HG02970 (cell line): Measurements from ENCODE around the gene RAB5IF.
"Not testable (repeated sequence)": the region's sequence is repeated elsewhere in the genome, so short reads cannot be mapped to it uniquely, and the experiment has no call there.

Experiments used
- ATAC-seq: cut with Tn5 transposase; IDR thresholded peaks from one replicate; pipeline ENCODE4 v1.9.1; 2021; ENCODE audit warnings: mild to moderate bottlenecking, moderate library complexity, moderate number of reproducible peaks; ENCODE audit not compliant: unreplicated experiment, low FRiP score

Gene RAB5IF, protein sequence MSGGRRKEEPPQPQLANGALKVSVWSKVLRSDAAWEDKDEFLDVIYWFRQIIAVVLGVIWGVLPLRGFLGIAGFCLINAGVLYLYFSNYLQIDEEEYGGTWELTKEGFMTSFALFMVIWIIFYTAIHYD

DNA sequence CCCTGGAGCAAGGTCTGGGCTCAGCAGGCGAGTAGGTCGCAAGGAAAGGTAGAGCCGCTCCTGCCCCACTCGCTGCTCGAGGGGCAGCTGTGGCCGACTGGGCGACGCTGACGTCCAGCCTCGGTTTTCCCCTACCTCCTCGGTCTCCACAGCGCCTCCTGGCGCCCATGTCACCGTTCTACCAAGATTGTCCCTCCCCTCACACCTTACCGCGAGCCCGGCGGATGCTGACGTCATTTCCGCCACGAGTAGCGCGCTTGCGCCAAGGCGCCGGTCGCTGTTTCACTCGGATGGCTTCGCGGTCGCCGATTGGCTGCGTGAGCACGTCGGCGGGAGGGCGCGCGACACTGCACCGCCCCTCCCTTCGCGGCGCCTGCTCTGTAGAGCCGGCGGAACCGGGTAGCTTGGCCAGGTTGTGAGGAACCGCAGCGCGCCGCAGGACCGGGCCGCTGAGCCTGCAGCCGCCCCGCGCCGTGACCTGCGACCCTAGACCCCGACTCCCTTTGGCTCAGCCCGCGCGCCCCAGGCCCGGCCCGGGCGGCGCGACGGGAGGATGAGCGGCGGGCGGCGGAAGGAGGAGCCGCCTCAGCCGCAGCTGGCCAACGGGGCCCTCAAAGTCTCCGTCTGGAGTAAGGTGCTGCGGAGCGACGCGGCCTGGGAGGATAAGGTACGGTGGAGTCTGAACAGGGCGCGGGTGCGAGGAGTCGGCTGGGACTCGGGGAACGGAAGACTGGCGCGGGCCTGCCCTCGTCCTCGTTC lies at the start of gene RAB5IF:
Gene RAB5IF (plus strand): TSS at position 381 of the 759 bp plus-strand sequence. CDS start 173 bp downstream, at position 554.
- ATAC-seq: peak; percentile 88

DNA sequence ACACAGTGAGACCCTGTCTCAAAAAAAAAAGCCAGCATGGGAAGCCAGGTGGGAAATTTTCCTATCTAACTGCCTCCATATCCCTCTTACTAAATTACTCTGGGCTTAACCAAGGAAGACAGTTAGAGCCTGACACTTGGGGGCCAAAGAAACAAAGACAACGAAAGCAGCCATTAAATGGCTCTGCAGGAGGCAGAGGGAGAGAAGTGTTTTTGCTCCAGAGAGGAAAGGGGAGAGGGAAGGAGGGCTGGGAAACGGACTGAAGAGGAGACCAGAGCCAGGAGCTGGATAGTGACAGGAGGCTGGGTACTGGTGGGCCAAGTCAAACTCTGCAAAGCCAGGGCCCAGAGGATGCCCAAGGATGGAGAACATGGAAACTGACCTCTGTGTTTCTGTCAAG lies 42.9 kb upstream of the RAB5IF start:
- no peak for ATAC-seq

DNA sequence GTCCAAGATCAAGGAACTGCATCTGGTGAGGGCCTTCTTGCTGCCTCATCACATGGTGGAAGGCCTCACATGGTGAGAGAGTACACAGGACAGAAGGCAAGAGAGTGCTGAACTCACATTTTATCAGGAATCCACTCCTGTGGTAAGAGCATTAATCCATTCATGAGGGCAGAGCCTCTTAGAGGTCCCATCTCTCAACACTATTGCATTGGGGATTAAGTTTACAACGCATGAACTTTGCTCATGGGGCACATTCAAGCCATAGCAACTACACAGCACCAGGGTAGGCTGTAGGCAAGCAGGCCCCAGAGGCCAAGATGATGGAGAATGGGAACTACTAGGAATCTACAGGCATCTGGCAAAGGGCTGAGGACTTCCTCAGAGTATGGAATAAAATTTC lies 42.2 kb upstream of the RAB5IF start:
- ATAC-seq: no peak

DNA sequence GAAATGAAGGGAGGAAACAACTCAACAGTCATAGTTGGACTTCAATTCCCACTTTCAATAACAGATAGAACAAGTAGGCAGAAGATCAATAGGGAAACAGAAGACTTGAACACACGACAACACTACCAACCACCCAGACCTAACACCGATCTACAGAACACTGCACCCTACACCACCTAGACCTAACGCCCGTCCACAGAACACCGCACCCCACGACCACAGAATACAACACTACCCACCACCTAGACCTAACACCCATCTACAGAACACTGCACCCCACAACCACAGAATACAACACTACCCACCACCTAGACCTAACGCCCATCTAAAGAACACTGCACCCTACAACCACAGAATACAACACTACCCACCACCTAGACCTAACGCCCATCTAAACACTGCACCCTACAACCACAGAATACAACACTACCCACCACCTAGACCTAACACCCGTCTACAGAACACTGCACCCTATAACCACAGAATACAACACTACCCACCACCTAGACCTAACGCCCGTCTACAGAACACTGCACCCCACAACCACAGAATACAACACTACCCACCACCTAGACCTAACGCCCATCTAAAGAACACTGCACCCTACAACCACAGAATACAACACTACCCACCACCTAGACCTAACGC lies 41.4 kb upstream of the RAB5IF start:
- not testable (repeated sequence) for ATAC-seq

DNA sequence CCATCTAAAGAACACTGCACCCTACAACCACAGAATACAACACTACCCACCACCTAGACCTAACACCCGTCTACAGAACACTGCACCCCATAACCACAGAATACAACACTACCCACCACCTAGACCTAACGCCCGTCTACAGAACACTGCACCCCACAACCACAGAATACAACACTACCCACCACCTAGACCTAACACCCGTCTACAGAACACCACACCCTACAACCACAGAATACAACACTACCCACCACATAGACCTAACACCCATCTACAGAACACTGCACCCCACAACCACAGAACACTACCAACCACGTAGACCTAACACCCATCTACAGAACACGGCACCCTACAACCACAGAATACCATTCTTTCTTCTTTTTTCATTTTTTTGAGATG lies 40.9 kb upstream of the RAB5IF start:
- not testable (repeated sequence) for ATAC-seq

DNA sequence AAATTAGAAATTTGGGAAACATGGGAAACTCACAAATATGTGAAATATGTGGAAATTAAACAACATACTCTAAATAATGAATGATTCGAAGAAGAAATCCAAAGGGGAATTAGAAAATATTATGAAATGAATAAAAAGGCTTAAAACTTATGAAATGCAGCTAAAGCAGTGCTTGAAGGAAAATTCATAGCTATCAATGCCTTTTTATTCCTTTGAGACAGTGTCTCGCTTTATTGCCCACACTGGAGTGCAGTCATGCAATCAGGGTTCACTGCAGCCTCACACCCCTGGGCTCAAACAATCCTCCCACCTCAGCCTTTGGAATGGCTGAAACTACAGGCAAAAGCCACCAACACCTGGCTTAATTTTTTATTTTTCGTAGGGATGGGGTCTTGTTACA lies 40.1 kb upstream of the RAB5IF start:
- ATAC-seq: no peak

DNA sequence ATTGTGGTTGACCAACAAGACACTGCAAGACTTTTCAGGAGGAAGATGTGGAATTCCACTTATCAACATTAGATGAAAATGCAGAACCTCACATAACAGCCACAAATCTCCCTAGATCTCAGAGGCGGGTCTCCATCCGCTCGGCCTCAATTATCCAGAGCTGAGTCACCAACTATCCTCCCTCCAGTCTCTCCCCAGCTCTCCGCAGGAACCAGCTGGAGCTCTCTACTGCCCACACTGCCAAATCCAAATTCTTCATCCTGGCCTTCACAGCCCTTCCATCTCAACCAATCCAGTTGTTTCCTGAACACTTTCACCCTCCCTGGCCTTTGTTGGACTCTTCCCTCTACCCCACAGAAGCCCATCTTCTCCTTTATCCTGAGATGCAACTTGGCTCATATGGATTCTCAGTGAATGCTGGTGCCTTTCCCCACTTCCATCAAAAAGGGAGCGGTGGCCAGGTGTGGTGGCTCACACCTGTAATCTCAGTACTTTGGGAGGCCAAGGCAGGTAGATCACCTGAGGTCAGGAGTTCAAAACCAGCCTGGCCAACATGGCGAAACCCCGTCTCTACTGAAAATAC lies 35.6 kb upstream of the RAB5IF start:
- ATAC-seq: no peak

DNA sequence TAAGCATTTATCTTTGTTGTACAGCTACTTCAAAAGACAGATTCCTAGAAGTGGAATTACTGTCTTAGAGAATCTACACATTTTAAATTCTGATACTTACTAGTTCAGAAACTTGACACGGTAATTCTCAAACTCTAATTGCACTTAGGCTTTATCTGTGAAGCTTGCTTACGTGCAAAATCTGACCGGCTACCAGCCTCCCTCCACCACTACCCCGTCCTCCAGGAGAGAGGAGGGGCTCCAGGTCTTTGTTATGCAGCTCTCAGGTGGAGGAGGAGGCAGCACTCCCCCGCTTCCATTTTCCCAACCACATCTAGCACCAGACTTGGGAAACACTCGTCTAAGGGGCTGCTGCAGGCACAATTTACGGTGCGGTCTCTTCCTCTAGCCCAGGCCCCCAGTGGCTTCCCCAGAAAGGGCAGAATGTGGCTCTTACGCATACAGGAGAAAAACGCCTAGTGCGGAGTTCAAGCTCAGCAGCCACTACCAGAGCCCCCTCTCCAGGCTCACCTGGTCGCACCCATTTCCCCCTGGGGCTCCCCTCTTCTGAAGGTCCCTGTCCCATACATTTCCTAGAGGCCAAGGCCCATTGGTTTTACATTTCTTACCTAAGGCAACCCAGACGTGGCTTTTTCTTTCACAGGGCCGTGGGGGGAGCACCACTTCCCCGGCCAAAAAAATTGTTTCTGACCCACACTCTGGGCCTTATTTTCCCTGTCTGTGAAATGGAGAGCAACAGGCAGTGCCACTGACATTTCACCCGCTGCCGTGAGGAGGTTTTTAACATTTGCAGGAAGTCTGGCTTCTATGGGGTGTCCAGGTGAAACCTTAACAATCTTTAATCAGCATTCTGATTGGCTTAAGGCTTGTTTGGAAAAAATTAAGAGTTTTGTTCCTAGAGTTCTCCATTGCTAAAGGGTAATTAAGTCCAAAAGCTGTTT lies 33.7 kb upstream of the RAB5IF start:
- ATAC-seq: no peak

DNA sequence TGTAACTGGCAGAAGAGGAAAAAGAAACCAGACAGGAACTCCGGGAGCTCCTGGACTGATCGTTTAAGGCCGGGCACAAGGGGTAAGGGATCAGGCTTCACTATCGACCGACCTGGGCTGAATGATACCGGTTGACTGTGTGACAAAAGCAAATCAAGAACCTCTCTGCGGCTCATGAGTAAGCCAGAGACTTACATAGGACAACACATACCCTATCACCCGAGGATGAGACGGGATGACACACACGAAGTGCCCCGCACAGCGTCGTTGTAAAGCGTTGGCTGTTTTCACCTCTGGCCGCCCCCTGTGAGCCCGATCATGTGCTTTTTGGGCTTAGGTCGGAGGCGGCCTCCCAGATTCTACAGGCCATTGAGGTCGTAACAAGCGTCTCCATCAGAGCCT lies 32.9 kb upstream of the RAB5IF start:
- no peak for ATAC-seq

DNA sequence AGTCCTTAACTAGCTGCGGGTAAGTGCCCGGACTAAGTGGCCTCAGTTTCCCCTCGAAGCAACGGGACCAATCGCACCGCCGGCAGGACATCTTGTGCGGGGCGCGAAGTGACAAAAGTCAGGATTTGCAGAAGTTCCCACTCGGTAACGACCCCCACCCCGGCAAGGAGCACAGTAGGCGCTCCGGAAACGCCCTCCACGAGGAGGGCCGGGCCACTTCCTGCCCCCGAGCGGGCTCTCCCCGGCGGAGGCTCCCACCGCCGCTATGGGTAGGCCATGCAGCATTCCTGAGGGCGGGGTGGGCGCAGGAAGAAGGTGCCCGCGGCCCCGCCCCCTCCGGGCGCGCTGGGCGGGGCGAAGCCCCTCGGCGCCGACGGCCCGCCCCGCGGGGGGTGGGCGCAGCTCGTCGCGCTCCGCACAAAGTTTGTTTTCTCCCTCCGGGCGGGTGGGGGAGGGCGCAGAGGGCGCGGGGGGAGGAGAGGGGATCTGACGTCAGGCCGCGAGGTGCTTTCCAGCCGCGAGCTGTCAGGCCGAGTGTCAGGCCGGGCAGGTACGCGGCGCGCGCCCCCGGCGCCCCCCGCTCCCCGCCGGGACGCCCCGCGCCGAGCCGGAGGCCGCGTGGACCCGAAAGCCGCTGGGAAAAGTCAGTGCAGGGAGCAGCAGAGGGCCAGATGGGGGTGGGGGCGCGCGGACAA lies 32.3 kb upstream of the RAB5IF start, which contains the start of gene TGIF2:
Gene TGIF2 (plus strand): TSS at position 495 of the 695 bp plus-strand sequence. CDS start 5,178 bp downstream, outside the sequence.
- ATAC-seq: peak; percentile 70

DNA sequence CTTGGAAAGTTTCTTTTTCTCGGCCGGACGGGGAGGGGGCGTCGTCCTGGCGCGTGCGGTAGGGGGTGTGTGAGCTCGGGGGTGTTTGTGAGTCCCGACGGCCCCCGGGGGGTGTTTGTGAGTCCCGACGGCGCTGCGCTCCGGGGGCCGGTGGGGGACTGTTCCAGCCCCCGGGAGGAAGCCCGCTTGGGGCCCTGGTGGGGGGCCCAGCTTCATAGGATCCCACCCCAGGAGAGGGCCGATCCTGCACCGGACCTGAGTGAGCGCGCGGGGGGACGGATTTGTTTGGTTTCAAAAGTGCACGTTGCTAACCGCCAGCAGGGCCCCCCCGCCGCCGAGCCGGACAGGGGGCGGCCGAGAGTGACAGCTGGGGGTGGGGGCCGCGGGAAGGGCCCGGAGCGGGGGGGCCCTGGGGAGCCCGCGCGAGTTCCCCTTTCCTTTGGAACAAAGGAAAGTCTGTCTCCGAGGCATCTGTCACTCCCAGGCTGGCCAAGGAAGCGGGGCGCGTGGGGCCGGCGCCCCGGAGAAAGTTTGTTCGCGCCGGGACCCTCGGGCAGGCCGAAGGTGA lies 31.7 kb upstream of the RAB5IF start:
- no peak for ATAC-seq

DNA sequence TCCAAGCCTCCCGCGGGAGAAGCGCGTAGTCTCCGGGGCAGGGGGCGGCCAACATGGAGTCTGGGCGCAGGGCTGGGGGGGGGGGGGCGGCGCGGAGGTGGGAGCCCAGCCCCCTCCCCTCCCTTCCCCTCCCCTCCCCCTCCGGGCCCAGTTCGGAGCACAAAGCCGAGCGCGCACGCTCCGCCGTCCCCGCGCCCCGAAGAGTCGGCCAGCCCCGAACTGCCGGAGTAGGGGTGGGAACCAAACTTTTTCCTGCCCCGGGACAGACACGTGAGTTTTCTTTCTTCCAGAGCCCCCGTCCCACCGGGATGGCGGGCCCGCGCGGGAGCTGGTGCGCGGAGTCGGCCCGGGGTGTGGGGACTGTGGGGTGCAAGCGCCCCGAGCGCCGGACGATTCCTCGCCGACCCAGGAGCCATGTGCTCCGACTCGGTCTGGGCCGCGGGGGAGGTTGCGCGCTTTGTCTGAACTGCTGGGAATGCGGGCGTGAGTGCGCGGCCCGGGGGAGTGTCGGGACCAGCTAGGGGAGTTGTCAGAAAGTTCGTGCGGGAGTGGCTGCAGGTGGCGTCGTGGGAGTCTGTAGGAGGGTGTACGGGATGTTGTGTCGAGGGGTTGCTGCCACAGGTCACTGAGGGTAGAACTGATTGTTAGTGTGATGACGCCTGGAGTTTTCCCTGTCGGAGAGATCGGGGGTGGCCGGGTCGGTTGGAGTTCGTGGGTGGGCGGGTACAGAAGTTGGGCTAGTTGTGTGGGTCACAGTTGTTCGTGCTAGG lies 31.0 kb upstream of the RAB5IF start:
- ATAC-seq: no peak

DNA sequence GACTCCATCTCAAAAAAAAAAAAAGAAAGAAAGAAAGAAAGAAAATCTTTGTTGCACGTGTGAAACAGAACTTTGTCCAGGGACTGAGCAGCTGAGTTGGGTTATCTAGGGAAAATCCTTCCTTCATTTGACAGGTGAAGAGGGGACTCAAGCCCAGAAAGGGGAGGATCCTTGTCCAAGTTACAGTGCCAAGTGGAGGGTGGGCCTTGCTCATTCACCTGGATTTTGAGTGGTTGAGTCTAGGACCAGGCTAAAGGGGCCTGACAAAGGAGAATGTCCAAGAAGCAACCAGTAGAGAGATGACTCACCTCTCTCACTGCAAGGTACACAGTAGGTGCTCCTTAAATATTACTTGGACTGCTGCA lies 29.5 kb upstream of the RAB5IF start:
- no peak for ATAC-seq

DNA sequence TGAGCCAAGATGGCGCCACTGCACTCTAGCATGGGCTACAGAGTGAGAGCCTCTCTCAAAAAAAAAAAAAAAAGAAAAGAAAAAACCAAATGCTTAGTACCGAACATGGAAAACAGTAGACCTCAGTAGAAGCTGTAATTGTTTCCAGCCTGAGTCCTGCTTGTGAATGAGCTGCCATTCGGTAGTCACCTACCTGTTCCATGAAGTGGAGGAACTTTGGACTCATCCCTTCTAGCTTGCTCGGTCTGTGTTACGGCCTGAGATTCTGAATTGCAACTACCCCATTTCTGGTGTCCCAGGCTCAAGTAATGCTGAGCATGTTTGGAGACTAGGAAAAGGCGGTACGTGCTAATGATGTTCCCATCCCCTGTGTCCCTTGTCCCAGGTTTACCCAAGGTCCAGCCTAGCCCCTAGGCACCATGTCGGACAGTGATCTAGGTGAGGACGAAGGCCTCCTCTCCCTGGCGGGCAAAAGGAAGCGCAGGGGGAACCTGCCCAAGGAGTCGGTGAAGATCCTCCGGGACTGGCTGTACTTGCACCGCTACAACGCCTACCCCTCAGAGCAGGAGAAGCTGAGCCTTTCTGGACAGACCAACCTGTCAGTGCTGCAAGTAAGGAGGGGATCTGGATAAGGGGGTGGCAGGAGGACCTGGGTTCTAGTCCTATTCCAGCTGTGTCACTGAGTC lies 27.1 kb upstream of the RAB5IF start:
- ATAC-seq: no peak

DNA sequence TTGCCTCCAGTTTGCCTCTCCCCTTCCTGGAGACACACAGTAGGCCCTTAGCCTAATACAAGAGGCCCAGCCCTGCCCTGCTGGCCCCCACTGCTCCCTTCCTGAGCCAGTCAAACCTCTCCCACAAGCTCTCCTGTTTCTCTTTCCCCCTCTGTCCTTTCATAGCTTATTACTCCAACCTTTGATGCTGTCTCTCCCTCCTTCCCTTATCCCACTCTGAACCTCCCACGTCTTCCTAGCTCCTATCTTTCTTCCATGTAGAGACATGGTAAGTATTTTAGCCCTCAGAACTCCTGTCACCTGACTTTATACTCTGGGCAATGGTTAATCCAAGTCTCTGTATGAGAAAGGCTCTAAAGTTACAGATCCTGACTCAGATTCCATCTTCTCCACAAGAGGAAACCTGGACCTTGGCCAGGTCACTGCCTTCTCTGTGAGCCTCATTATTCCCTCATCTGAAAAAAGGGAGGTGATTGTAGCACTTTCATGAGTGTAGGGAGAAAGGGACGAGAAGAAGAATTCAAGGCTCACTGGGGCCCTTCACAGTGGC lies 25.5 kb upstream of the RAB5IF start:
- ATAC-seq: no peak

DNA sequence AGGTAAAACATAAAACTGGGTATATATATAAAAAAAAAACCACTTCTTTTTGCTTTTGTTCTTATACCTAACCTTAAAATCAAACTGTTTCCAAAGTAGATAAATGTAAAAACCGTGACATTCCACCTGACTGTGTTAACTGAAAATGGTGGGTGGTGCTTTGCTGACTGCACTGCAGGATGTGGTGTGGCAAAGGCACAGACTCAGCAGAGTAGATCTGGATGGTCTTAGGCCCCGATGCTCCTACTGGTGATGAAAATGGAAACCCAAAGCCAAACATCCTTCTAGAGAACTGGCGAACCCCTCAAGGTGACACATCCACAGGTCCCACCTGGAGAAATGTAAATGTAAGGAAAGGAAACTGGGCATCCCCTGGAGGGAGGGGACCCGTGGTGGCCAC lies 23.3 kb upstream of the RAB5IF start:
- ATAC-seq: no peak

DNA sequence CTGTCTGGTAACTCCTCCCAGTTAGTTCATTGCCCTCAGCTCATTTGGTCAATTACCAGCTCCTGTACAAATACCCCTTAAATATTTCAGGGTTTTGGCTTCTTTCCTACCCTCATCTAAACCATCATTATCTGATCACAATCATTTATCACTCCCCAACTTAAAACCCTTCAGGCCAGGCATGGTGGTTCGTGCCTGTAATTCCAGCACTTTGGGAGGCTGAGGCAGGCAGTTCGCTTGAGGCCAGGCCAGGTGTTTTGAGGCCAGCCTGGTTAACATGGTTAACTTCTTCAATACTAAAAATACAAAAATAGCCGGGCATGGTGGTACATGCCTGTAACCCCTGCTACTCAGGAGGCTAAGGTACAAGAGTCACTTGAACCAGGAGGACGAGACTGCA lies 22.8 kb upstream of the RAB5IF start:
- ATAC-seq: no peak

DNA sequence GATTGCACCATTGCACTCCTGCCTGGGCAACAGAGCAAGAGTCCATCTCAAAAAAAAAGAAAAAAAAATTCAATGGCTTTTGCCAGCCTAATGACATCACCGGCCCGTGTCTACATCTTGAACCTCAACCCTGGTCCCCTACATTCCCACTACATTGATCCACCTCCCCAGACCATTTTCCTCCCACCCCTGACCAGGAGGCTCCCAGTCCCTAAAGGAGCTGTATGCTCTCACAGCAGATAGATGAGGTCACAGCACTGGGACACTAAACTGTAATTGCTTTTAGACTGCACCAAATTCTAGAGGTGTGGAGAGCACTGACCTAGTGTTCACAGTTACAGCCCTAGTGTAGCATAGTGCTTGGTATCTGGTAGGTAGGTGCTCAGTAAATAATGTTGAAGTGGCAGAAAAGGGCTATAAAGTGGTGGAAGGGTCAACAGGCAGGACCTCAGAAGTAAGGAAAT lies 21.5 kb upstream of the RAB5IF start:
- no peak for ATAC-seq
